Neuronal stem cell (in vitro differentiated cells): ENCODE measurements around the gene LLPH.

ENCODE experiments used
- DNase-seq: peaks from one replicate; pipeline ENCODE4 v3.0.0-alpha.2; 2013; ENCODE audit warnings: low spot score
- H2AFZ ChIP-seq: one replicate; pipeline ENCODE4 v1.6.1; 2013; ENCODE audit warnings: mild to moderate bottlenecking, low read length, inconsistent platforms
- H2AK5ac ChIP-seq: 2 replicates; pipeline ENCODE4 v1.6.1; 2013; ENCODE audit warnings: low read depth, mild to moderate bottlenecking, inconsistent platforms, low read length, moderate library complexity, mixed read lengths
- H2BK120ac ChIP-seq: 2 replicates; pipeline ENCODE4 v1.6.1; 2013; ENCODE audit warnings: low read depth, mild to moderate bottlenecking, inconsistent platforms, low read length, moderate library complexity, mixed read lengths
- H2BK12ac ChIP-seq: one replicate; pipeline ENCODE4 v1.6.1; 2013; ENCODE audit warnings: low read length, inconsistent platforms
- H2BK15ac ChIP-seq: 2 replicates; pipeline ENCODE4 v1.6.1; 2013; ENCODE audit warnings: mild to moderate bottlenecking, low read length, inconsistent platforms, mixed read lengths
- H2BK5ac ChIP-seq: one replicate; pipeline ENCODE4 v1.6.1; 2013; ENCODE audit warnings: inconsistent platforms, mild to moderate bottlenecking, low read length, moderate library complexity
- H3K14ac ChIP-seq: one replicate; pipeline ENCODE4 v1.6.1; 2013; ENCODE audit warnings: low read length, inconsistent platforms
- H3K18ac ChIP-seq: 2 replicates; pipeline ENCODE4 v1.6.1; 2013; ENCODE audit warnings: low read length, inconsistent platforms
- H3K23ac ChIP-seq: 2 replicates; pipeline ENCODE4 v1.6.1; 2013; ENCODE audit warnings: low read depth, mild to moderate bottlenecking, mixed read lengths, low read length, inconsistent platforms; ENCODE audit not compliant: poor library complexity
- H3K27ac ChIP-seq: replicated peaks from 3 replicates; pipeline ENCODE4 v1.5.1; 2013; ENCODE audit warnings: low read length, inconsistent platforms
- H3K27me3 ChIP-seq, 3 experiments: 2 replicates each; pipeline ENCODE4 v1.6.1; 2013; ENCODE audit warnings: low read length in 3 of 3, mild to moderate bottlenecking in 2 of 3, inconsistent platforms in 1 of 3, low read depth in 1 of 3, mixed read lengths in 1 of 3, moderate library complexity in 1 of 3; ENCODE audit not compliant: control insufficient read depth in 3 of 3, insufficient read depth in 3 of 3
- H3K36me3 ChIP-seq, 2 donors: replicated peaks in 1 of 2; 2 replicates each; pipeline ENCODE4 v1.6.1; 2013; ENCODE audit warnings: low read length in 2 of 2; ENCODE audit not compliant: control insufficient read depth in 2 of 2, insufficient read depth in 2 of 2
- H3K4ac ChIP-seq: 2 replicates; pipeline ENCODE4 v1.6.1; 2013; ENCODE audit warnings: inconsistent platforms, mild to moderate bottlenecking, low read length, moderate library complexity
- H3K4me1 ChIP-seq, 2 donors: 1 replicate in 1 of 2; 2 replicates in 1 of 2; pipeline ENCODE4 v1.6.1; 2013; ENCODE audit warnings: low read length in 2 of 2, low read depth in 1 of 2; ENCODE audit not compliant: control insufficient read depth in 2 of 2, insufficient read depth in 1 of 2
- H3K4me2 ChIP-seq: one replicate; pipeline ENCODE4 v1.6.1; 2013; ENCODE audit warnings: mild to moderate bottlenecking, low read length, inconsistent platforms; ENCODE audit not compliant: insufficient read depth, poor library complexity, severe bottlenecking
- H3K4me3 ChIP-seq, 2 donors: 2 replicates each; pipeline ENCODE4 v1.5.1; 2013; ENCODE audit warnings: low read length in 2 of 2, mild to moderate bottlenecking in 2 of 2, inconsistent platforms in 1 of 2, moderate library complexity in 1 of 2
- H3K79me1 ChIP-seq: one replicate; pipeline ENCODE4 v1.6.1; 2013; ENCODE audit warnings: low read depth, mild to moderate bottlenecking, inconsistent platforms, low read length, moderate library complexity
- H3K9ac ChIP-seq: one replicate; pipeline ENCODE4 v1.6.1; 2013; ENCODE audit warnings: mild to moderate bottlenecking, low read depth, low read length, inconsistent platforms; ENCODE audit not compliant: poor library complexity
- H3K9me3 ChIP-seq, 2 donors: replicated peaks in 1 of 2; 2 replicates each; pipeline versions ENCODE3 to v1.6.1; 2013; ENCODE audit warnings: low read length in 2 of 2, mild to moderate bottlenecking in 2 of 2, inconsistent platforms in 1 of 2, low read depth in 1 of 2, mixed read lengths in 1 of 2, moderate library complexity in 1 of 2; ENCODE audit not compliant: control insufficient read depth in 2 of 2, insufficient read depth in 1 of 2
- H4K8ac ChIP-seq: one replicate; pipeline ENCODE4 v1.6.1; 2013; ENCODE audit warnings: low read depth, mild to moderate bottlenecking, inconsistent platforms, low read length, moderate library complexity
- H4K91ac ChIP-seq: one replicate; pipeline ENCODE4 v1.6.1; 2013; ENCODE audit warnings: low read length, low read depth, mild to moderate bottlenecking, inconsistent platforms; ENCODE audit not compliant: poor library complexity
- WGBS, 2 donors: extraction: QIAGEN DNeasy Blood & Tissue Kit; methylation state at CpG; one replicate each; pipeline ENCODE4 v1.1.7; 2013; ENCODE audit warnings: missing lambda C conversion rate in 2 of 2, mixed read lengths in 1 of 2; ENCODE audit not compliant: insufficient read length in 2 of 2, insufficient replicate concordance in 1 of 2; ENCODE audit errors: extremely low coverage in 2 of 2; 5-methylcytosine and 5-hydroxymethylcytosine counted together

Gene LLPH

DNA sequence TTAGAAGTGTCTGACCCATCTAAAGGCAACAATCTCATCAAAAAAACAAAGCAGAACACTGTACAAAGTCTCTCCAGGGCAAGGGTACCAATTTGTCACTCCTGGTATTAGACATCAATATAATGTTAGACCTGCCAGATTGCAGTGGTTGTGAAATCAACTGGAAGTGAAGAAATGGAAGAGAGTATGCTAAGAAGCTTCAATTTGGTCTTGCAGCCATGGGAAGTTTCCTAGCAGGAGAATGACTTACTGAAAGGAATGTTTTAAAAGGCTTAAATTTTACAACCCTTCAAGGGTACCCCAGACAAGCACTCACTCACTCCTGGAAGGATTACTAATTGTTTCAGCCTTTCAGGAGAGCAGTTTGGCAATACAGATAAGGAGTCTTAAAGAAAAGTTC is 18.9 kb downstream of the LLPH start:
- Histone ChIP-seq H3K23ac (no peak overlapping the region), H4K8ac (no peak overlapping the region), H2BK15ac (no peak overlapping the region), H4K91ac (no peak overlapping the region), H3K27me3 (no peaks in the 10 kb centered on the region), H3K9me3 (no peaks in the 10 kb centered on the region), H3K14ac (no peak overlapping the region), H2AK5ac (no peak overlapping the region), H3K27ac (no peak overlapping the region), H2BK5ac (no peak overlapping the region), H3K4ac (no peak overlapping the region), H2AFZ (no peak overlapping the region), H3K9ac (no peak overlapping the region), H2BK120ac (no peak overlapping the region), H3K4me2 (no peak overlapping the region), H3K18ac (no peak overlapping the region), H2BK12ac (no peak overlapping the region), H3K4me1 (no peaks in the 10 kb centered on the region), H3K36me3 (no peaks in the 10 kb centered on the region), H3K79me1 (no peaks in the 10 kb centered on the region), H3K4me3 (no peak overlapping the region)
- no peak for DNase-seq

GRCh38 chr12:66109056-66109455 is 21.5 kb downstream of the LLPH start:
- H3K18ac ChIP-seq = no peak overlapping the region
- no peak overlapping the region for H2AK5ac ChIP-seq
- DNase-seq = no peak
- H2BK120ac ChIP-seq = no peak overlapping the region
- H2BK15ac ChIP-seq = no peak overlapping the region
- H3K9ac ChIP-seq = no peak overlapping the region
- no peak overlapping the region for H4K91ac ChIP-seq
- no peaks in the 10 kb centered on the region for H3K79me1 ChIP-seq
- no peak overlapping the region for H2BK5ac ChIP-seq
- H3K9me3 ChIP-seq = no peaks in the 10 kb centered on the region
- no peak overlapping the region for H3K14ac ChIP-seq
- no peak overlapping the region for H3K27ac ChIP-seq
- no peak overlapping the region for H3K4me3 ChIP-seq
- H3K27me3 ChIP-seq = no peaks in the 10 kb centered on the region
- WGBS, 2 donors = no CpG with 5 or more reads among the region's 4 CpGs
- H3K4me2 ChIP-seq = no peak overlapping the region
- no peak overlapping the region for H3K4ac ChIP-seq
- no peaks in the 10 kb centered on the region for H3K4me1 ChIP-seq
- no peak overlapping the region for H3K23ac ChIP-seq
- no peak overlapping the region for H4K8ac ChIP-seq
- no peak overlapping the region for H2AFZ ChIP-seq
- no peak overlapping the region for H2BK12ac ChIP-seq
- no peaks in the 10 kb centered on the region for H3K36me3 ChIP-seq

GRCh38 chr12:66108386-66108785 is 22.2 kb downstream of the LLPH start:
- no peaks in the 10 kb centered on the region for H3K27me3 ChIP-seq
- H3K9ac ChIP-seq = no peak overlapping the region
- H3K9me3 ChIP-seq = no peaks in the 10 kb centered on the region
- no peak overlapping the region for H2BK5ac ChIP-seq
- no peaks in the 10 kb centered on the region for H3K79me1 ChIP-seq
- no peak overlapping the region for H2AK5ac ChIP-seq
- no peak overlapping the region for H4K91ac ChIP-seq
- no peak overlapping the region for H3K4me2 ChIP-seq
- no CpG with 5 or more reads among the region's 1 CpG for WGBS, 2 donors
- H3K36me3 ChIP-seq = no peaks in the 10 kb centered on the region
- no peak overlapping the region for H4K8ac ChIP-seq
- DNase-seq = no peak
- H2AFZ ChIP-seq = no peak overlapping the region
- H3K4me3 ChIP-seq = no peak overlapping the region
- H2BK12ac ChIP-seq = no peak overlapping the region
- no peaks in the 10 kb centered on the region for H3K4me1 ChIP-seq
- H2BK15ac ChIP-seq = no peak overlapping the region
- H3K27ac ChIP-seq = no peak overlapping the region
- no peak overlapping the region for H3K23ac ChIP-seq
- no peak overlapping the region for H3K4ac ChIP-seq
- no peak overlapping the region for H3K18ac ChIP-seq
- no peak overlapping the region for H3K14ac ChIP-seq
- H2BK120ac ChIP-seq = no peak overlapping the region

- no peak overlapping the region for H3K27ac ChIP-seq
- H2BK12ac ChIP-seq = no peak overlapping the region
- no peaks in the 10 kb centered on the region for H3K79me1 ChIP-seq
- H3K18ac ChIP-seq = no peak overlapping the region
- H3K4me2 ChIP-seq = no peak overlapping the region
- H2AK5ac ChIP-seq = no peak overlapping the region
- H3K9me3 ChIP-seq = no peaks in the 10 kb centered on the region
- H3K4me1 ChIP-seq = no peaks in the 10 kb centered on the region
- H2BK5ac ChIP-seq = no peak overlapping the region
- H3K36me3 ChIP-seq = no peaks in the 10 kb centered on the region
- no peak overlapping the region for H3K4me3 ChIP-seq
- H4K91ac ChIP-seq = no peak overlapping the region
- DNase-seq = peak; percentile 92
- H3K27me3 ChIP-seq = peaks cover 0 to 4% (median 0%) of the 10 kb centered on the region in 3 experiments
- no peak overlapping the region for H2BK120ac ChIP-seq
- H2AFZ ChIP-seq = peak overlapping the region; percentile 84
- no peak overlapping the region for H4K8ac ChIP-seq
- WGBS, 2 donors = no CpG with 5 or more reads among the region's 9 CpGs
- no peak overlapping the region for H2BK15ac ChIP-seq
- no peak overlapping the region for H3K4ac ChIP-seq
- no peak overlapping the region for H3K23ac ChIP-seq
- H3K9ac ChIP-seq = no peak overlapping the region
- no peak overlapping the region for H3K14ac ChIP-seq
These were observed 23.1 kb downstream of the LLPH start for GRCh38 chr12:66107451-66107915.
